Stimulated activated CD8-positive, alpha-beta memory T cell treated with anti-CD3 and anti-CD28 coated beads, Interleukin-15, amount 100 ng/mL, for 48 hours (primary cell): ENCODE measurements around the gene PAM.
"Not testable (repeated sequence)": the region's sequence is repeated elsewhere in the genome, so short reads cannot be mapped to it uniquely, and the experiment has no call there.

Experiments
- DNase-seq, 2 donors: peaks; one replicate each; pipeline ENCODE4 v3.0.0-alpha.2; 2020; ENCODE audit warnings: low read depth in 2 of 2

Gene PAM

GRCh38 chr5:102902647-102903046, 147.5 kb downstream of the PAM start:
- DNase-seq = no peak

- no peak for DNase-seq
Observed at GRCh38 chr5:102903074-102903871, 148.2 kb downstream of the PAM start.

GRCh38 chr5:102905056-102905455, 150.0 kb downstream of the PAM start:
- DNase-seq = no peak

- DNase-seq = not testable (repeated sequence)
Observed at GRCh38 chr5:102907099-102907498, 152.0 kb downstream of the PAM start.

GRCh38 chr5:102910240-102911226, 155.4 kb downstream of the PAM start:
- DNase-seq = no peak

GRCh38 chr5:102911973-102912372, 156.9 kb downstream of the PAM start:
- no peak for DNase-seq

GRCh38 chr5:102916109-102916508, 161.0 kb downstream of the PAM start:
- DNase-seq = no peak

- DNase-seq = no peak
Observed at GRCh38 chr5:102918986-102919610, 164.0 kb downstream of the PAM start.

GRCh38 chr5:102920762-102921161, 165.7 kb downstream of the PAM start:
- DNase-seq = no peak

- no peak for DNase-seq
Observed at GRCh38 chr5:102921341-102922044, 166.4 kb downstream of the PAM start.

- no peak for DNase-seq
Observed at GRCh38 chr5:102922111-102922720, 167.1 kb downstream of the PAM start.

- no peak for DNase-seq
Observed at GRCh38 chr5:102922799-102923477, 167.8 kb downstream of the PAM start.

GRCh38 chr5:102924963-102925362, 169.9 kb downstream of the PAM start:
- DNase-seq = no peak

GRCh38 chr5:102927007-102927406, 171.9 kb downstream of the PAM start:
- DNase-seq = no peak

- no peak for DNase-seq
Observed at GRCh38 chr5:102930244-102930643, 175.1 kb downstream of the PAM start.

GRCh38 chr5:102931085-102931725, 176.1 kb downstream of the PAM start:
- DNase-seq = no peak

- DNase-seq = no peak
Observed at GRCh38 chr5:102932781-102933180, 177.7 kb downstream of the PAM start.

GRCh38 chr5:102933316-102933715, 178.2 kb downstream of the PAM start:
- DNase-seq = no peak

- no peak for DNase-seq
Observed at GRCh38 chr5:102933721-102934459, 178.8 kb downstream of the PAM start.
